ENCODE data around the gene SLC12A5. TPM values are rescaled to one million over a fixed set of nuclear protein-coding genes. Genes with fewer than 3 reads are reported as not detected.

Gene SLC12A5
- total and polyA plus RNA-seq, 2 of the 4 experiments (the other 2 are of a cell fraction) = 2.2 TPM; not detected in 1

DNA sequence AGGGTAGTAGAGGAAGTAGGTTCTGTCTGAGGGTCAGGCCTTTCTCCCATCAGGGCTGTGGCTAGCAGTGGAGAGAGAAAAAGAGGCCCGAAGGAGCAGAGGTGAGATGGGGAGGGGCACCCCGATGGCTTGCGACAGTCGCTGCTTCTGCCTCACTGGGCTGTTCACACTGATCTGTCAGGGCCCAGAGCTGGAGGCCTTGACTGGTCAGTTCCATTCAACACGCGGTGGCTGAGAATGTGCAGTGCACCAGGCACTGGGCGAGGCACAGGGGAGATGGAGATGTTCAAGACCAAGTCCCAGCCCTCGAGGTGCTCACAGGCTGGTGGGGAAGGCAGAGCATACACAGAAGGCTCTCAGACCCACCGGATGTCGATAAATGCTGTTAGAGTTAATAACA is 21.4 kb downstream of the SLC12A5 start:
- ATAC-seq (ENCODE audit: low read depth) (no peak), DNase-seq (no peak)
- no peak overlapping the region for H3K27ac ChIP-seq (ENCODE audit: insufficient read depth, low read length)
- no peak overlapping the region for H3K4ac ChIP-seq (ENCODE audit: low read depth, low read length)
- H3K4me2 ChIP-seq (ENCODE audit: low read depth, low read length) = no peak overlapping the region
- peaks cover 3% of the 10 kb centered on the region; the same call in 1 of the 2 replicates for H4K20me1 ChIP-seq (ENCODE audit: insufficient read depth, low read length)
- no peak overlapping the region for H3K9ac ChIP-seq (ENCODE audit: low read depth, low read length)
- no peaks in the 10 kb centered on the region for H3K36me3 ChIP-seq (ENCODE audit: control insufficient read depth, insufficient read depth, low read length)
- 78% methylated on average over 3 of the region's 10 CpGs; no CpG with 5 or more reads in 1 of the 2 experiments for WGBS, 2 experiments (ENCODE audit: extremely low coverage in 2 of 2, insufficient read length in 1 of 2)
- H3K9me1 ChIP-seq (ENCODE audit: insufficient read depth, low read length) = no peaks in the 10 kb centered on the region; the same call in 1 of the 2 replicates
- ChIA-PET POLR2A (ENCODE audit: unreplicated experiment) (no interaction called here), CTCF (no interaction called here)
- H2BK15ac ChIP-seq (ENCODE audit: low read depth, low read length) = no peak overlapping the region
- no peak overlapping the region for H2BK20ac ChIP-seq (ENCODE audit: low read depth, low read length)
- H3K9me3 ChIP-seq (ENCODE audit: control insufficient read depth, insufficient read depth, low read length) = no peaks in the 10 kb centered on the region
- no peaks in the 10 kb centered on the region for H3K79me1 ChIP-seq (ENCODE audit: low read depth in 1 of 2, low read length in 2 of 2)
- H2AK9ac ChIP-seq (replicated peaks; ENCODE audit: low read depth, low read length, poor library complexity) = no peak overlapping the region
- no peak overlapping the region for H3K14ac ChIP-seq (replicated peaks; ENCODE audit: low read depth, low read length)
- H2BK120ac ChIP-seq (ENCODE audit: low read depth, low read length) = no peak overlapping the region
- no peak overlapping the region for H2AK5ac ChIP-seq (ENCODE audit: low read depth, low read length)
- H2BK5ac ChIP-seq (ENCODE audit: low read depth, low read length, poor library complexity, severe bottlenecking) = no peak overlapping the region
- peak overlapping the region; percentile 51 for H2AFZ ChIP-seq (replicated peaks; ENCODE audit: low read length, poor library complexity)
- H3K4me3 ChIP-seq (ENCODE audit: insufficient read depth, low read depth, low read length) = no peak overlapping the region
- H3K4me1 ChIP-seq (ENCODE audit: control insufficient read depth, insufficient read depth, low read length) = no peaks in the 10 kb centered on the region
- H3K56ac ChIP-seq (ENCODE audit: extremely low read depth, insufficient read depth, low read length) = no peak overlapping the region
- no TSS peak for BruUV-seq (replicated peaks)
- no peak overlapping the region for H3K18ac ChIP-seq (ENCODE audit: low read depth, low read length)
- H3K23ac ChIP-seq (ENCODE audit: low read depth, low read length) = no peak overlapping the region
- peaks cover 8% of the 10 kb centered on the region for H3K27me3 ChIP-seq (ENCODE audit: control insufficient read depth, insufficient read depth, low read length)
- dilution Hi-C loops (cut with HindIII; ENCODE audit: low sequenced_read_pairs, unreplicated experiment) (no loop called here), intact Hi-C loops (cut with micrococcal nuclease) (no loop called here), in situ Hi-C loops (cut with MboI; ENCODE audit: low sequenced_read_pairs) (no loop called here)
- no peak for TF ChIP-seq FOS (IDR thresholded peaks at IDR 0.05; ENCODE audit: low read depth, low read length)
- TF ChIP-seq NFE2L2 (IDR thresholded peaks at IDR 0.05; ENCODE audit: low read depth, low read length) = no peak
- TF ChIP-seq, protein P1, sequence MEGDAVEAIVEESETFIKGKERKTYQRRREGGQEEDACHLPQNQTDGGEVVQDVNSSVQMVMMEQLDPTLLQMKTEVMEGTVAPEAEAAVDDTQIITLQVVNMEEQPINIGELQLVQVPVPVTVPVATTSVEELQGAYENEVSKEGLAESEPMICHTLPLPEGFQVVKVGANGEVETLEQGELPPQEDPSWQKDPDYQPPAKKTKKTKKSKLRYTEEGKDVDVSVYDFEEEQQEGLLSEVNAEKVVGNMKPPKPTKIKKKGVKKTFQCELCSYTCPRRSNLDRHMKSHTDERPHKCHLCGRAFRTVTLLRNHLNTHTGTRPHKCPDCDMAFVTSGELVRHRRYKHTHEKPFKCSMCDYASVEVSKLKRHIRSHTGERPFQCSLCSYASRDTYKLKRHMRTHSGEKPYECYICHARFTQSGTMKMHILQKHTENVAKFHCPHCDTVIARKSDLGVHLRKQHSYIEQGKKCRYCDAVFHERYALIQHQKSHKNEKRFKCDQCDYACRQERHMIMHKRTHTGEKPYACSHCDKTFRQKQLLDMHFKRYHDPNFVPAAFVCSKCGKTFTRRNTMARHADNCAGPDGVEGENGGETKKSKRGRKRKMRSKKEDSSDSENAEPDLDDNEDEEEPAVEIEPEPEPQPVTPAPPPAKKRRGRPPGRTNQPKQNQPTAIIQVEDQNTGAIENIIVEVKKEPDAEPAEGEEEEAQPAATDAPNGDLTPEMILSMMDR (conservative IDR thresholded peaks at IDR 0.05; ENCODE audit: low read depth, low read length) = no peak
- no peak for TF ChIP-seq MAFK (IDR thresholded peaks at IDR 0.05; ENCODE audit: low read depth, low read length)
- TF ChIP-seq RAD21 (IDR thresholded peaks at IDR 0.05; ENCODE audit: low read length) = no peak
- TF ChIP-seq RCOR1 (IDR thresholded peaks at IDR 0.05; ENCODE audit: insufficient replicate concordance, low read length) = no peak
- no peak for TF ChIP-seq CEBPB (IDR thresholded peaks at IDR 0.05; ENCODE audit: low read depth, low read length)
- no peak for TF ChIP-seq POLR2A (IDR thresholded peaks at IDR 0.05; ENCODE audit: low read depth, low read length)
- no peak for TF ChIP-seq CHD1 (IDR thresholded peaks at IDR 0.05; ENCODE audit: low read depth, low read length)
- no peak for TF ChIP-seq ELK1 (IDR thresholded peaks at IDR 0.05; ENCODE audit: borderline replicate concordance, low read depth, low read length)
- no peak for TF ChIP-seq MAZ (IDR thresholded peaks at IDR 0.05; ENCODE audit: borderline replicate concordance, low read depth, low read length)
- TF ChIP-seq SMC3 (IDR thresholded peaks at IDR 0.05; ENCODE audit: low read depth, low read length) = no peak
- no peak overlapping the region for H4K8ac ChIP-seq (ENCODE audit: low read depth in 2 of 2, low read length in 2 of 2)
- no peak overlapping the region for H4K5ac ChIP-seq (ENCODE audit: low read depth, low read length)
- no peak overlapping the region for H4K91ac ChIP-seq (ENCODE audit: insufficient read depth, low read depth, low read length)
